GM19463 (cell line): ENCODE results near the gene GFOD2.
"Not testable (repeated sequence)": the region's sequence is repeated elsewhere in the genome, so short reads cannot be mapped to it uniquely, and the experiment has no call there.

Experiments used
- ATAC-seq: cut with Tn5 transposase; IDR thresholded peaks from one replicate; pipeline ENCODE4 v1.9.1; 2021; ENCODE audit warnings: mild to moderate bottlenecking, moderate library complexity; ENCODE audit not compliant: unreplicated experiment

Gene GFOD2

DNA sequence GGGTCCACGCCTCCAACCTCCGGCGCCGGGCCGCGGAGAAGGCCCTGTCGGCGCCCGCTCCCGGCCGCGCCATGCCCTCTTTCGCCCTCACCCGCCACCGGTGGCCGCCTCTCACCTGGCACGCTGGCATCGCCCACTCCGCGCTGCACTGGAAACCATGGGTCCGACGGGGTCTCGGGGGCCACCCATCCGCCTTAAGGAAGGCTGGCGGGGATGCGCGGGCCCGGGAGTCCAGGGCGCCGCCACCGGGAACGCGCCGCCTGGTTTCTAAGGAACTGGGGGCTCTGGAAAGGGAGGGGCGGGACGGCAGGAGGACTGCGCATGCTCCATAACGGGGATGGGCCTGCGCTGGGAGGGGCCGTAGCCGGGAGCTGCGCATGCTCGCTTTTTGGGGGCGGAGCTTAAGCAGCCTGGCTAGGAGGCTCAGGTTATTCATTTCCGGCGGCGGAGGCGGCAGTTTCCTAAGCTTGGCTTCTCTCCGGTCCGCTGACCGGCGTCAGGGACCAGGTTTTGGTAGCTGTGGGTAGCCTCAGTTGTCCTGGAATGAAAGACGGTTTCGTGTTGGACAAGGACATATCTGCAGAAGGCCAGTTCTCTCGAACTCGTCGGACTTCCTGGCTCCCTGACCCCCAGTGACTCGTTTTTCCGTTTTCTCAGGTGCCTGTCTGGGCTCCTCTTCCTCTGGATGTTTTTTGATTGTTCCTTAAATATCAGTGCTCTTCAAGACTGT is at the start of gene GFOD2:
Gene GFOD2 (minus strand): TSS at position 269 of the 730 bp plus-strand sequence. CDS start 33,601 bp downstream, outside the sequence.
- ATAC-seq: peak; percentile 84

DNA sequence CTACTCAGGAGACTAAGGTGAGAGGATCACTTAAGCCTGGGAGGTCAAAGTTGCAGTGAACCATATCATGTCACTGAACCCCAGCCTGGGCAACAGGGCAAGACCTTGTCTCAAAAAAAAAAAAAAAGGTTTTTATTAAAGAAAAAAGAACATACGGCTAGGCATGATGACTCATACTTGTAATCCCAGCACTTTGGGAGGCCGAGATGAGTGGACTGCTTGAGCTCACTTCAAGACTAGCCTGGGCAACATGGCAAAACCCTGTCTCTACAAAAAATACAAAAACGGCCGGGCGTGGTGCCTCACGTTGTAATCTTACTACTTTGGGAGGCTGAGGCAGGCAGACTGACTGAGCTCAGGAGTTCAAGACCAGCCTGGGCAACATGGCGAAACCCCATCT is 48.8 kb upstream of the GFOD2 start:
- ATAC-seq: no peak

DNA sequence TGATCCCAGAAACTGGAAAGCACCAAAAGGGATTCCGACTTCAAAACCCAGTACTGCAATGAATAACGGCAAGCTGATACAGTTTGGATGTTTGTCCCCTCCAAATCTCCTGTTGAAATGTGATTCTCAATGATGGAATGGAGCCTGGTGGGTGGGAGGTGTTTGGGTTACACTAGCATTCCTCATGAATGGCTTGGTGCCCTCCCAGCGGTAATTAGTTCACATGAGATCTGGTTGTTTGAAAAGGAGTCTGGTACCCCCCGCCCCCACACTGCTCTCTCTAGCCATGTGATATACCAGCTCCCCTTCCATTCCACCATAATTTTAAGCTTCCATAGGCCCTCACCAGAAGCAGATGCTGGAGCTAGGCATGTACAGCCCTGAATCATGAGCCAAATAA is 47.2 kb upstream of the GFOD2 start:
- no peak for ATAC-seq

DNA sequence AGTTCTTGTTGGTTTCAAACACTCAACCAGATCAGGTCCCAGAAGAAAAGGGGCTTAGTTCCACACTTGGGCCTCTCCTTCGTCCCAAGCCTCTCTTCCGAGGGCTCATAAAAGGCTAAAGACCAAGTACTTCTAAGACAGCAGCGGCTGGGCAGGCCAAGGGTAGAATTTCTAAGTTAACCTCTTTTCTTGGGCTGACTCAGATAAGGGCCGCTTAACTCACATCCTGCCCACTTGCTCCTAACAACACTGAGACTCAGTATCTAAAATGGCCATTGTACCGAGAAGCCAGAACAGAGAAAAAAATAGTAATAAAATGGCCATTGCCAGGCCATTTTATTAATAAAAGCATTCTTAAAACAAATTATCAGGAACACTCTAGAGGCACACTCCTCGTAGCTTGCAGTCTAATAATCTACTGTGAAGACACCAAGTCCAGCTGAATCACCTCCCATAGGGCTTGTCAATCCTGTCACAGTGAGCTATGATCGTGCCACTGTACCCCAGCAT is 45.1 kb upstream of the GFOD2 start:
- ATAC-seq: no peak

DNA sequence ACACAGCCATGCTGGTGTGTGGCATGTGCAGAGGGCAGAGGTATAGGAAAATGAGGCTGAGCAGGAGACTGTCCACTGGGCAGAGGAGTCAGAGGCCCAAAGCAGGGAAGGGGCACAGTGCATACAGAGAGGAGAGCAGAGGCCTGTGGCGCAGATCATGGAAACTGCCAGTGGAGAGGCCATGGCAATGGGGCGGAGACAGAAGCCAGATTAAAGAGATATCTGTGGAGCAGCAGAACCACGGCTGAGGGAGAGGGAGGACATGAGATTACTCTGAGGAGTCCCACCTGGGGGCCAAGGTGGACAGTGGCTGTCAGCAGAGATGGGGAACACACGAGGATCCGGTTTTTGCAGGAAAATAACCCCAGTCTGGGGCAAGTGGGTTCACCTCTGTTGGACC is 44.0 kb upstream of the GFOD2 start:
- no peak for ATAC-seq

GRCh38 chr16:67762385-67762784 is 43.3 kb upstream of the GFOD2 start:
- no peak for ATAC-seq

- no peak for ATAC-seq
Measured at GRCh38 chr16:67761924-67762323, 42.8 kb upstream of the GFOD2 start.

GRCh38 chr16:67760956-67761230 is 41.8 kb upstream of the GFOD2 start:
- ATAC-seq: no peak

- no peak for ATAC-seq
Measured at GRCh38 chr16:67760206-67760955, 41.3 kb upstream of the GFOD2 start.

- ATAC-seq: no peak
Measured at GRCh38 chr16:67758966-67759365, 39.9 kb upstream of the GFOD2 start.

GRCh38 chr16:67758006-67758405 is 38.9 kb upstream of the GFOD2 start:
- no peak for ATAC-seq

DNA sequence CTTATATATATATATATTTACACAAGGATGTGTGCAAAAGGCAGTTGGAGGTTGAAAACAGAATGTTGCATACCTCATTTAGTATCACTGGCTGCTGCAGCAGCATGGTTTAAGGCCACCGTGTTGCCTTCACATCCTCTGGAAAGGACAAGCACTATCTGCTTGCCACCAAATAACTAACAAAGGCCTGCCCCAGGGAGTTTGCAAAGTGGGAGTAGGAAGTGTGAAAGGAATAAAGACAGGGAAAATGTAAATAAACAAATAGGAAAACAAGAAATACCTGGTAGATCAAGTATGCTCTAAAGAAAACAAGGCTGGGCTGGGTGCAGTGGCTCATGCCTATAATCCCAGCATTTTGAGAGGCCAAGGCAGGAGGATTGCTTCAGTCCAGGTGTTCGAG is 33.5 kb upstream of the GFOD2 start:
- no peak for ATAC-seq

DNA sequence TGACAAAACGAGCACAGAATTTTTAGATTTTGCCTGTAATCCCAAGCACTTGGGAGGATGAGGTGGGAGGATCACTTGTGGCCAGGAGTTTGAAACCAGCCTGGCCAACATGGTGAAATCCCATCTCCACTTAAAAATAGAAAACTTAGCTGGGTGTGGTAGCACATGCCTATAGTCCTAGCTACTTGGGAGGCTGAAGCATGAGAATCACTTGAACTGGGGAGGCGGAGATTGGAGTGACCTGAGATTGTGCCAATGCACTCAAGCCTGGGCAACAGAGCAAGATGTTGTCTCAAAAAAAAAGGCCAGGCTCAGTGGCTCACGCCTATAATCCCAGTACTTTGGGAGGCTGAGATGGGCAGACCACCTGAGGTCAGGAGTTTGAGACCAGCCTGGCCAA is 32.2 kb upstream of the GFOD2 start:
- not testable (repeated sequence) for ATAC-seq

DNA sequence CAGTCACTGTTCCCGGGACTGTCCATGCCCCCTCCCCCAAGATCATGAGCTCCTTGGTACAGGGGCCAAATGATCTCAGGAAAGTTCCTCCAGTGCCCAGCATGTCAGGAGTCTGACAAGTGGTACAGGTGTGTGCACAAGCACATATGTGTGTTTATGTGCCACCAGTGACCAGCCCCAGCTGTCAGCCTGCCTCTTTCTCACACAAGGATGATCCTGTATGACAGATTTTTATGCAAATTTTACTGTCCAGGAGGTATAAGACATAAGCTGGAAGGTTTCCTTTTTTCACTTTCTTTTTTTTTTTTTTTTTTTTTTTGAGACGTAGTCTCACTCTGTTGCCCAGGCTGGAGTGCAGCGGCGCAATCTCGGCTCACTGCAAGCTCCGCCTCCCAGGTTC is 31.4 kb upstream of the GFOD2 start:
- ATAC-seq: peak; percentile 63

- no peak for ATAC-seq
Measured at GRCh38 chr16:67749436-67750078, 30.4 kb upstream of the GFOD2 start.

GRCh38 chr16:67748834-67749233 is 29.7 kb upstream of the GFOD2 start:
- no peak for ATAC-seq

GRCh38 chr16:67746846-67747245 is 27.7 kb upstream of the GFOD2 start:
- ATAC-seq: no peak

GRCh38 chr16:67741118-67741517 is 22.0 kb upstream of the GFOD2 start:
- ATAC-seq: no peak

- no peak for ATAC-seq
Measured at GRCh38 chr16:67740391-67740790, 21.3 kb upstream of the GFOD2 start.

GRCh38 chr16:67736858-67737257 is 17.7 kb upstream of the GFOD2 start:
- no peak for ATAC-seq

GRCh38 chr16:67734731-67735201 is 15.7 kb upstream of the GFOD2 start:
- no peak for ATAC-seq
